ENCODE results near the gene TUBB2A.
"Not testable (repeated sequence)": the region's sequence is repeated elsewhere in the genome, so short reads cannot be mapped to it uniquely, and the experiment has no call there.

DNA sequence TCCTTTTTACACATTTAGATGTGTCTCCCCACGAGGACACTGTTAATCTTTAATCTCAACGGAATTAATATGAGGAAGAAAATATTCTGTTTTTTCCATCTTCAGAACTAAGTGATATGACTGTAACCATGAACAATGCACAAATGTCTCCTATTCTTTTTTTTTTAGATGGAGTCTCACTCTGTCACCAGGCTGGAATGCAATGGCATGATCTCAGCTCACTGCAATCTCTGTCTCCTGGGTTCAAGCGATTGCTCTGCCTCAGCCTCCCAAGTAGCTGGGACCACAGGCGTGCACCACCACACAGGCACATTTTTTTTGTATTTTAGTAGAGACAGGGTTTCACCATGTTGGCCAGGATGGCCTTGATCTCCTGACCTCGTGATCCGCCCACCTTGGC lies 19.5 kb downstream of the TUBB2A start:
- TF ChIP-seq, protein P1, sequence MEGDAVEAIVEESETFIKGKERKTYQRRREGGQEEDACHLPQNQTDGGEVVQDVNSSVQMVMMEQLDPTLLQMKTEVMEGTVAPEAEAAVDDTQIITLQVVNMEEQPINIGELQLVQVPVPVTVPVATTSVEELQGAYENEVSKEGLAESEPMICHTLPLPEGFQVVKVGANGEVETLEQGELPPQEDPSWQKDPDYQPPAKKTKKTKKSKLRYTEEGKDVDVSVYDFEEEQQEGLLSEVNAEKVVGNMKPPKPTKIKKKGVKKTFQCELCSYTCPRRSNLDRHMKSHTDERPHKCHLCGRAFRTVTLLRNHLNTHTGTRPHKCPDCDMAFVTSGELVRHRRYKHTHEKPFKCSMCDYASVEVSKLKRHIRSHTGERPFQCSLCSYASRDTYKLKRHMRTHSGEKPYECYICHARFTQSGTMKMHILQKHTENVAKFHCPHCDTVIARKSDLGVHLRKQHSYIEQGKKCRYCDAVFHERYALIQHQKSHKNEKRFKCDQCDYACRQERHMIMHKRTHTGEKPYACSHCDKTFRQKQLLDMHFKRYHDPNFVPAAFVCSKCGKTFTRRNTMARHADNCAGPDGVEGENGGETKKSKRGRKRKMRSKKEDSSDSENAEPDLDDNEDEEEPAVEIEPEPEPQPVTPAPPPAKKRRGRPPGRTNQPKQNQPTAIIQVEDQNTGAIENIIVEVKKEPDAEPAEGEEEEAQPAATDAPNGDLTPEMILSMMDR (IDR thresholded peaks at IDR 0.05; ENCODE audit: insufficient read depth, low read depth, low read length): not testable (repeated sequence)
- not testable (repeated sequence) for TF ChIP-seq EZH2 (IDR thresholded peaks at IDR 0.05; ENCODE audit: insufficient read depth, low read length)

Data from astrocyte (in vitro differentiated cells and primary cell).